Stimulated activated CD8-positive, alpha-beta memory T cell treated with anti-CD3 and anti-CD28 coated beads, Interleukin-2, amount 100 ng/mL, for 48 hours (primary cell): Measurements from ENCODE around the gene F5.
A peak's percentile ranks its signal among the peaks of the same experiment; 100 is the strongest.

ENCODE experiments used
- DNase-seq, 2 donors: peaks; one replicate each; pipeline ENCODE4 v3.0.0-alpha.2; 2020; ENCODE audit warnings: low read depth in 2 of 2

Gene F5

GRCh38 chr1:169586395-169587255 is at the start of gene F5:
Gene F5, minus strand, starts transcription at chr1:169586481. Its CDS starts 95 bp downstream, at chr1:169586386.
- DNase-seq: peak; percentile 66 to 72

GRCh38 chr1:169634877-169635276 is 48.6 kb upstream of the F5 start:
- DNase-seq: no peak

GRCh38 chr1:169634145-169634544 is 47.9 kb upstream of the F5 start:
- no peak for DNase-seq

GRCh38 chr1:169631249-169631648 is 45.0 kb upstream of the F5 start:
- DNase-seq: no peak

GRCh38 chr1:169630006-169630405 is 43.7 kb upstream of the F5 start, which contains the start of gene SELP:
Gene SELP, minus strand, starts transcription at chr1:169630124. Its CDS starts 50 bp downstream, at chr1:169630074.
- no peak for DNase-seq

- no peak for DNase-seq
These were observed 38.6 kb upstream of the F5 start for GRCh38 chr1:169624912-169625311.

DNA sequence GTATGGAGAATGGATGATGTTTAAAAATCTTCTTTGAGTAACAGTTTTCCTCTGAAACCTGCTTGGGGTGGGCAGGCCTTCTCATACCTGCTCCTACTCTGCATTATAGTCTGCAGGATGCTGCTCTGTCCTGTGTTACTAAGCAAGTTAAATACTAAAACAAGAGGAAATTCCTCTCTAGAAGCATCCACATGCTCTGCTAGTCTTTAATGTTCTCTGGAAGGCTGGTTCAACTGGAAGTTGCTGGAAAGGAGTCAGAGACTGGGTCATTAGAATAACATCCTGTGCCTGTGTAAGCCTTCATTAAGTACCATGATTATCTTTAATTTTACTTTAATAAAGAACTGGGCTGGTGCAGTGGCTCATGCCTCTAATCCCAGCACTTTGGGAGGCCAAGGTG is 37.8 kb upstream of the F5 start:
- DNase-seq: no peak

DNA sequence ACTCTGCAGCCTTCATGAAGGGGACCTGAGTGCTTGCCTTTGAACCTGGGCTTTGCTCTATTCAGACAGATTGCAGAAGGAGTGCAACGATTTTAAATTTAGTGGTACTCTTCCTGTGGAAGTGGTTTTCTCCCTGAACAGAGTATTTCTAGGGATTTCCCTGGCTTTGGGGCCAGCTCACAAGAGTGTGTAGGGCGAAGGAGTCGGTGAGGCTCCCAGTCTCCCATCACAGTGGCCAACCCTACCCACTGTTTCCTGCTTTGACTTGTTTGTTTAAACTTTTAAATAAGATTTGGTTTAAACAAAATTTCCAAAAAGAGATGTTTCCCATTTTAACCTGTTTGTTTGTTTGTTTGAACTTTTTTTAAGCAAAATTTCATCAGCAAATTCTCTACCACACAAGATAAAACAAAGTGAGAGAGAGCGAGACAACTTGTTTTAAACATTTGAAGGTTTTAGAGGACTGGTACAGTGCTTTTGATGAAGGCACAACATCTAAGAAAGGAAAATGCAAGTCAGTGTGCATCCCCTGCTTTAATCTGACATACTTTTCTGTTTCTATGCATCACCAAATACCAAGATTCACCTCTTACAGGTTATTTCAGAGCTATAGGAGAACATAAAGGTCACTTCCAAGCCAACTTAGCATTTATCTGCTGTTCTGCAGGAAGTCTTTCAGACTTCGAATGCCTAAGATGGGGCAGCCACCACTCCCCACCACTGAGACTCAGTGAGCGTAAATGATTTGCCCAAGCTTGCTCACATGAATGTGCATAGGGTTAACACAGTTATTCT is 37.0 kb upstream of the F5 start:
- DNase-seq: no peak

DNA sequence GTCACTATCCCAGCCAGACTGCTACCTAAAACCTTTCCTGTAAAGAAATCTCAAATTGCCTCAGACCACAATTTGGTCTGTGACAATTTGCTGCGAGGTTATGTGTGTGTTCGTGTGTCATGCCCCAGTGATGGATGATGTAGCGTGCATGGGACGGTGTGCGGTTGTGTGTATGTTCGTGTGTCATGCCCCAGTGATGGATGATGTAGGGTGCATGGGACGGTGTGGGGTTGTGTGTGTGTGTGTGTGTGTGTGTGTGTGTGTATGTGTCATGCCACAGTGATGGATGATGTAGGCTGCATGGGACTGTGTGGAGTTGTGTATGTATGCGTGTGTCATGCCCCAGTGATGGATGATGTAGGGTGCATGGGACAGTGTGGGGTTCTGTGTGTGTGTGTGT is 34.3 kb upstream of the F5 start:
- DNase-seq: no peak

GRCh38 chr1:169618367-169618766 is 32.1 kb upstream of the F5 start:
- DNase-seq: no peak

GRCh38 chr1:169615803-169616202 is 29.5 kb upstream of the F5 start:
- no peak for DNase-seq

GRCh38 chr1:169610858-169611257 is 24.6 kb upstream of the F5 start:
- no peak for DNase-seq

DNA sequence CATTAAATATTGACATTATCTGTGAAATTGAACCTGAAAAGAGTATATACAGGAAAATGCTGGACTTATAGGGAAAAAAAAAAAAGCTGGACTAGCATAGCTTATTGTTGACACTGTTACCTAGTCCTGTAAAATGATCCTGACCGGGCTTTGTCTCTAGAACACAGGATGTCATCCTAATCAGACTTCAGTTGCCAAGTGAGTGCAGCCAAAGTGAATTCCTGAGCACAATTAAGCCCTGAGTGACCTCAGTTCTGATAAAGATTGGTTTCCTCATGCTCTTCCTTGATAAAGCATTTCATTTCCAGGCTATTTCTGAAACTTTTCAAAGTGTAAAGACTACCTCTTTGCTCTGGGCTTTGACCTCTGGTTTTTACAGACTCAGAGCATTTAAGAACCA is 23.8 kb upstream of the F5 start:
- DNase-seq: no peak

DNA sequence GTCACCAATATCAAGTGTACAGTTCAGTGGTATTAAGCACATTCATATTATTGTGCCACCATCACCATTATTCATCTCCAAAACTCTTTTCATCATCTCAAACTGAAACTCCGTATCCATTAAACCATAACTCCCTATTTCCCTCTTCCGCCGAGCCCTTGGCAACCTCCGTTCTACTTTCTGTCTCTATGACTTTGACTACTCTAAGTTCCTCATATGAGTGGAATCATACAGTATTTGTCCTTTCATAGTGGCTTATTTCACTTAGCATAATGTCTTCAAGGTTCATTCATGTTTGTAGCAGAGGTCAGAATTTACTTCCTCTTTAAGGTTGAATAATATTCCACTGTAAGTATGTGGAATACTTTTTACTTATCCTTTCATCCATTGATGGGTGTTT is 21.9 kb upstream of the F5 start:
- DNase-seq: no peak

DNA sequence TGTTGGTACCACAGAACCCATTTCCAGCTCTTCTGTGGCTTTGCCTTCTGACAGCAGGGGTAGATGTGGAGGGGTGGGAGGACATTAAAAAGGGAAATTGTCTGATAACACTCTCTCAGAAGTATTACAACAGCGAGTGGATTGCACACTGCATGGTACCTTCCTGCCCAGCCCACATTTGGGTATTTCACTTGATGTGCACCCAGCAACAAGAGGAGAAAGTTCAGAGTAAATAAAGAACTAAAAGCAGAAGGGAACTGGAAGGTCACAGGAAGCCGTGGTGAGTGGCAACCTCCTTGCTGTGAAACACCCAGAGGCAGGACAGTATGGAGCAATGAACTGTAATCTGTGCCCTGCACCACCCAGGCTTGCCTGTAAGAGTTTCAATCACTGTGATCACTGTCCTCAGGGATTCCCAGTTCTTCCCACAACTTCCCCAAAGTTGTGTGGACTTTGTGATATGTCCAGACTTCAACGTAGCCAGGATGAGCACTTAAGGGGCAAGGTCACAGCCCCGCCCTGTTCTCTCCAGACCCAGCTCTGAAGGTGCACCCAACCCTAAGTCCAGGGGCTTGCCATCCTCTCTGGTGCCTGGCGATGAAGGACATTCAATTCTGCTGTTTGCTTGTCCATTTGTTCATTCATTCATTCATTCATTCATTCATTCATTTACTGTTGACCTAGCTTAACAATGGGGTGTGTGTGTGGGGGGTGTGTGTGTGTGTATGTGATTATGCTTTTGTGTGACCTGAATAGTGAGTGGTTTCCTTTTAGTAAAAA is 18.7 kb upstream of the F5 start:
- DNase-seq: no peak

DNA sequence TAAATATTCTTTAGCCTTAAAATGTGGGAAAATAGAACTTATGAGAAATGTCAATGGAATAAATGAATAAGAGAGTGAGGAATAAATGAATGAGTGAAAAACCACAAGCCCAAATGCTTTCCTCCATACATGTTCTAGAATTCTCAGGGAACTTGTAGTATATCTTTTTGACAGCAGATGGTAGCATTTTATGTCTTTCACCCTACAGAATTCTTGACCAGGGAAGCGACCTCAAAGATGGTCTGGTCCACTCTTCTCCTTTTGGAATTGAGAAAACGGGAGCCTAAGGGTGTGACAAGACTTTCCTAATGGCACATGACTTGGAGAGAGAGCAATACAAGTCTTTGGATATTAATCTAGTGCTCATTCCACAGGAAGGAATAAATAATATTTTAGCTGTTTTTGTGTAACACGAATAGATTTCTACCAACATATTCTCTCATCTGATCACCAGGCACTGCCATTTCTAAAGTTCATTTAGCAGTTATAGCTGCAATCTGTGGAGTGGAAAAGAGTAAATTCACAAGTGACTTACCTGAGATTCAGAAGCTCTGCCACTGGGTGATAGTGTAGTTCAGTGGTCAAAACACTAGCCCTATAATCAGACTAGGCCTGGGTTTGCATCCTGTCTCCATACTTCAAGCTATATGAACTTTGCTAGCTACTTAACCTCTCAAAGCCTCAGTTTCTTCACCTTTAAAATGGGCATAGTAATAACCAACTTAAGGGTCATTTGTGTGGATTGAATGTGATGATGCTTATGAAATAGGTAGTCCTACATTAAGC is 15.0 kb upstream of the F5 start:
- no peak for DNase-seq

- no peak for DNase-seq
These were observed 9.8 kb upstream of the F5 start for GRCh38 chr1:169595764-169596711.

DNA sequence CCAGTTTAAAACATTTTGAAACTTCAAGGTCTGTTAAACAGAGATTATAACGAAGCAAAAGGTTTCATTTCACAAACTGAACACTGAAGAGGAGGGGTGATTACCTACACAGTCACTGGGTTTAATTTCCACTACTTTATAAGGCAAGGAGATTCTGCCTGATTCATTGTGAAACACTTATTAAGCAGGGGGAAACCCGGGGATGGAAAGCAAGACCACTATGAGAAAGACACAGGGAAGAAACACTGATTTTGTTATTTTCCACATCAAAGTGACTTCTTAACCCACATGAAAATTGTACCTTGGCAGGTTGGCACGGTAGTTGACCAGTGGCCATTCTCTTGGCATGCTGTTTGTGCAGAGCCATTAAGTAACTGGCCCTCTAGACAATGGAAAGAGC is 8.1 kb upstream of the F5 start:
- DNase-seq: no peak

GRCh38 chr1:169590932-169591331 is 4.7 kb upstream of the F5 start:
- DNase-seq: no peak

GRCh38 chr1:169588785-169589485 is 2.7 kb upstream of the F5 start:
- DNase-seq: no peak
